Duodenal mucosa (tissue), 2 donors: Measurements from ENCODE around the gene ING5.
"Not testable (repeated sequence)": the region's sequence is repeated elsewhere in the genome, so short reads cannot be mapped to it uniquely, and the experiment has no call there.

Source experiments
- H3K27ac ChIP-seq: one replicate; pipeline ENCODE4 v1.7.0; 2013; ENCODE audit warnings: low read depth, low read length
- H3K27me3 ChIP-seq, 2 donors: one replicate each; pipeline ENCODE4 v1.7.0; 2013; ENCODE audit warnings: low read length in 2 of 2, control low read depth in 1 of 2; ENCODE audit not compliant: insufficient read depth in 2 of 2, control insufficient read depth in 1 of 2
- H3K36me3 ChIP-seq, 2 donors: one replicate each; pipeline ENCODE4 v1.7.0; 2013; ENCODE audit warnings: low read length in 2 of 2, control low read depth in 1 of 2; ENCODE audit not compliant: insufficient read depth in 2 of 2, control insufficient read depth in 1 of 2
- H3K4me1 ChIP-seq, 2 donors: one replicate each; pipeline ENCODE4 v1.7.0; 2013; ENCODE audit warnings: low read length in 2 of 2, control low read depth in 1 of 2; ENCODE audit not compliant: insufficient read depth in 2 of 2, control insufficient read depth in 1 of 2
- H3K4me3 ChIP-seq, 2 donors: one replicate each; pipeline ENCODE4 v1.7.0; 2013; ENCODE audit warnings: low read length in 2 of 2, low read depth in 1 of 2
- H3K9ac ChIP-seq, 2 donors: one replicate each; pipeline ENCODE4 v1.7.0; 2013; ENCODE audit warnings: low read length in 2 of 2, low read depth in 1 of 2
- H3K9me3 ChIP-seq, 2 donors: one replicate each; pipeline ENCODE4 v1.7.0; 2013; ENCODE audit warnings: low read length in 2 of 2, control low read depth in 1 of 2; ENCODE audit not compliant: control insufficient read depth in 1 of 2

Gene ING5

DNA sequence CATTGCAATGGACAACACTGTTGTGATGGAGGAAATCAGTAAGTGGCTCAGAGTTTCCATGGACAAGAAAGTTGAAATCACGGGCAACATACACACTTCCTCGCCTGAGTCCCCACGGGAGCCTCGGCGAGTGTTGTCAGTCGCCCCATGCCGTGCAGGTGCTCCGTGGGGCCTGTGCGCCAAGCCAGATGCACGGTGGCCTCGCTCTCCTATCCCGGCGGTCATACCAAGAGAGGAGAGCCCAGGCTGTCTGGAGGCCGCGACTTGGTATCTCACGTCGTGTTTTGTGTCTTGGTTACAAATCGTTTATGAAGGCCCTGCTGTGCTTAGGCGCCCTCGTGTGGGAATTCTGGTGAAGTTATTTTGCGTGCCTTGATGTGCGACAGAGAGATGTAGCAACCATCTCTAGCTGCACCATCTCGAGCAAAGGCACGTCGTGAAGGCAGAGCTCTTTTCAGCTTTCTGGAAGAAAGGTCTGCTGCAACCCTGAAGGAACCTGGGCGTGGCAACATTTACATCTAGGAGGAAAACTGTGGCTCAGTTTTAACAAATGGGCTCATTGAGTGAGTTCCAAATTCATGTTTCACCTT lies 42.6 kb upstream of the ING5 start:
- Histone ChIP-seq H3K9ac (no peak overlapping the region), H3K9me3 (no peaks in the 10 kb centered on the region), H3K36me3 (peaks cover 10 to 70% of the 10 kb centered on the region in 2 donors), H3K4me3 (no peak overlapping the region), H3K27ac (no peak overlapping the region), H3K4me1 (no peaks in the 10 kb centered on the region), H3K27me3 (no peaks in the 10 kb centered on the region)

DNA sequence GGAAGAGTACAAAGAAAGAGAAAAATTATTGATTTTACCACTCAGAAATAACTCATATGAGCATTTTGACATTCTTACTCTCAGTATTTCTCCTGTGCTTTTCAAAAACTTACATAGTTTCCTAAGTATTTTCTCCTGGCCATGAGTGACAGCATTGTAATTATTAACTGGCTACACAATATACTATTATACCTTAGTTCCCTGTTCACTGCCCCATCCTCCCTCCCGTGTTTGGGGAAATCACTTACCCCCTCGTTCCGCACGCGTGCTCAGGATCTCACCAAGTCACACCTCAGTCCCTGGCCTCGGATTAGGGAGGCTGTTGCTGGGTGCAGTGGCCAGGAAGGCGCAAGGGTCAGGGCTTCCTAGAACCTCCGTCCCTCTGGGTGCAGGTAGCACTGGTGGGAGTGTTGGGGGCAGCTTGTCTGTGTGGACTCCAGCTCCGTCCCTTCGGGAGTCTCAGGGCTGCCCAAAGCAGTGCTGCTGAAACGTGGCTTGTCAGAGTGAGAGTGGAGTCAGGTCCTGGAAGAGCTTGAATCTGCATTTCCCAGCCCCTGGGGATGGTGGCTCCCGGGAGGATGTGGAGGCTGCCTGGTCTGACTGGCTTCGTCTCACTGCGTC lies 41.1 kb upstream of the ING5 start:
- no peak overlapping the region for H3K27ac ChIP-seq
- no peak overlapping the region for H3K9ac ChIP-seq
- H3K27me3 ChIP-seq = no peaks in the 10 kb centered on the region
- H3K4me3 ChIP-seq = no peak overlapping the region
- no peaks in the 10 kb centered on the region for H3K4me1 ChIP-seq
- peaks cover 4 to 56% of the 10 kb centered on the region in 2 donors for H3K36me3 ChIP-seq
- H3K9me3 ChIP-seq = no peaks in the 10 kb centered on the region

- H3K36me3 ChIP-seq = peaks cover 13 to 53% of the 10 kb centered on the region in 2 donors
- not testable (repeated sequence) for H3K27ac ChIP-seq, H3K9ac ChIP-seq, H3K9me3 ChIP-seq, H3K4me3 ChIP-seq, H3K4me1 ChIP-seq, H3K27me3 ChIP-seq
These were observed 39.1 kb upstream of the ING5 start for GRCh38 chr2:241662731-241663130.

GRCh38 chr2:241665731-241666440 lies 36.0 kb upstream of the ING5 start:
- H3K9ac ChIP-seq = no peak overlapping the region
- peaks cover 30 to 55% of the 10 kb centered on the region in 2 donors for H3K36me3 ChIP-seq
- H3K27ac ChIP-seq = no peak overlapping the region

DNA sequence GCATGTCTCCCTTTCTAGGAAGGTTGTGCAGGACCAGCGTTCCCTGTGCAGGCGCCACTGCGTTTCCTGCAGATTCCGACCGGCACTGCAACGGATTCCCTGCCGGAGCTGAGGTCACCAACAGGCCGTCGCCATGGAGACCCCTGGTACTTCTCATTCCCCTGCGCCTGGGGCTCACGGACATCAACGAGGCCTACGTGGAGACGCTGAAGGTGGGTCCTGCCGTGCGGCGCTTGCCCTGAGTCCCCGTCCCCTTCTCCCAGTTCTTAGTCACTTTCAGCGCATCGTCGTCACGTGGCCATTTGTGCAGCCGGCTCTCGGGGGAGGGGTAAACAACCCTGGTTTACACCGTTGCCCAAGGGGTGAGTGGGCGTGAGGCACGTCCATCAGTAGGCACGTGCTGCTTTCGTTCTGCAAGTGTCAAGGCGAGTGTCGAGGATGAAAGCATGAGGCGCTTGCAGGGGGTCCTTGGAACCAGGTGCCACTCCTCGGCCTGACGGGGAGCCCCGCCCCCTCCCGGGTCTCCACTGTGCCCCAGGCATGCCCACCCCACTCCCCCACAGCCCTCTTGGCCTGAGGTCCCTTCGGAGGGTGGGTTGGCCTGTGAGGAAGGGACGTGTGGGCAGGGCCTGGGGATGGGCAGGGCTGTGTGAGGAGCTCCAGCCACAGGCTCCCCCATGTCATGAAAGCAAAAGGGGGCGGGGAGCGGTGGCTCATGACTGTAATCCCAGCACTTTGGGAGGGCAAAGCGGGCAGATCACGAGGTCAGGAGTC lies 35.0 kb upstream of the ING5 start:
- Histone ChIP-seq H3K36me3 (peaks cover 33 to 55% of the 10 kb centered on the region in 2 donors), H3K27ac (no peak overlapping the region)

More at GRCh38 chr2:241665731-241666440, 36.0 kb upstream of the ING5 start:
- no peaks in the 10 kb centered on the region for H3K9me3 ChIP-seq
- no peaks in the 10 kb centered on the region for H3K27me3 ChIP-seq
- no peaks in the 10 kb centered on the region for H3K4me1 ChIP-seq
- no peak overlapping the region for H3K4me3 ChIP-seq

GRCh38 chr2:241668354-241668753 lies 33.5 kb upstream of the ING5 start:
- H3K36me3 ChIP-seq = peaks cover 33 to 62% of the 10 kb centered on the region in 2 donors
- no peaks in the 10 kb centered on the region for H3K9me3 ChIP-seq
- no peak overlapping the region for H3K9ac ChIP-seq
- no peaks in the 10 kb centered on the region for H3K27me3 ChIP-seq
- H3K27ac ChIP-seq = no peak overlapping the region
- no peak overlapping the region for H3K4me3 ChIP-seq
- H3K4me1 ChIP-seq = no peaks in the 10 kb centered on the region

More for the DNA sequence above, 35.0 kb upstream of the ING5 start:
- Histone ChIP-seq H3K4me3 (no peak overlapping the region), H3K27me3 (no peaks in the 10 kb centered on the region), H3K9me3 (no peaks in the 10 kb centered on the region), H3K4me1 (no peaks in the 10 kb centered on the region), H3K9ac (no peak overlapping the region)

GRCh38 chr2:241668839-241669238 lies 33.0 kb upstream of the ING5 start:
- no peak overlapping the region for H3K27ac ChIP-seq
- H3K9ac ChIP-seq = no peak overlapping the region
- H3K27me3 ChIP-seq = no peaks in the 10 kb centered on the region
- H3K4me3 ChIP-seq = no peak overlapping the region
- H3K36me3 ChIP-seq = peaks cover 33 to 62% of the 10 kb centered on the region in 2 donors
- no peaks in the 10 kb centered on the region for H3K4me1 ChIP-seq
- no peaks in the 10 kb centered on the region for H3K9me3 ChIP-seq

GRCh38 chr2:241670333-241671110 lies 31.3 kb upstream of the ING5 start:
- Histone ChIP-seq H3K36me3 (peaks cover 33 to 69% of the 10 kb centered on the region in 2 donors), H3K9ac (no peak overlapping the region), H3K27me3 (no peaks in the 10 kb centered on the region), H3K27ac (no peak overlapping the region), H3K9me3 (no peaks in the 10 kb centered on the region), H3K4me3 (no peak overlapping the region), H3K4me1 (no peaks in the 10 kb centered on the region)

DNA sequence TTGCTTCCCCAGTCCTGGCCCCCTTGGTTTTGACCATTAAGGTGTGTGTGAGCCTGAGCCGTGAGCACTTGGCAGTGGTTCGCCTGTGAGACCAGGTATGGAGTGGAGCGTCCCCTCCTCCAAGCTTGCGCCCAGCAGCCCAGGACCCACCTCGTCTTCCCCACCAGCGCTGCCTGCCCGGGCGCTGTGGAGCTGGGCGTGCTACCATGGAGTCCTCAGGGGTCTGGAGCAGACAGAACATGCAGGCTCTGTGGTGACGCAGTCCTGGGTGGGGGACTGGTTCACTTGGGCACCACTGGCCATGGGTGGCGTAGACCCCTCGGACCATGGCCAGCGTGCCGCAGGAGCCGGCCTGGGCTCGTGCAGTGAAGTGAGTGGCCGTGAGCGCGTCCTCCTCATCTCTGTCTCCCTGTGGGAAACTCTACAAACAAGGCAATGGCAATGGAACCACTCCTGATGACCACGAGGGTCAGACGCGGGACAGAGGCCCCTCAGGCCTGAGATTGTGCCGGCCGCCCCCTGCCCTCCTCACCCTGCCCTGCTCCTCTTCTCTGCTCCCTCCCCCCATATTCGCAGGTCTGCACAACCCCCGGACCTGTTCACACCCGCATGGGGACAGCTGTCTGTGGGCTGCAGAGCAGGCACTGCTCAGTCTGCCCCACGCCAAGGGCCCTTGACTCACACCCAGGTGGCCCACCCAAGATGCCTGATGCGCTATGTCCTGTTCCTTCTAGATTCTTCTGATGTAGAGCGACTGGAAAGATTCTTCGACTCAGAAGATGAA lies 30.2 kb upstream of the ING5 start:
- Histone ChIP-seq H3K36me3 (peaks cover 33 to 70% of the 10 kb centered on the region in 2 donors), H3K9ac (no peak overlapping the region), H3K9me3 (no peaks in the 10 kb centered on the region), H3K4me1 (no peaks in the 10 kb centered on the region), H3K27me3 (no peaks in the 10 kb centered on the region), H3K4me3 (no peak overlapping the region), H3K27ac (no peak overlapping the region)
